CD4-positive, alpha-beta T cell treated with Interleukin-2 at 100 ng/mL for 4 hours (primary cell): ENCODE data around the gene RCBTB2.
A peak's percentile ranks its signal among the peaks of the same experiment; 100 is the strongest.

Source experiments
- DNase-seq: peaks from one replicate; pipeline ENCODE4 v3.0.0-alpha.2; 2020; ENCODE audit warnings: low spot score

RCBTB2 gene

GRCh38 chr13:48563626-48564025 is 30.7 kb upstream of the RCBTB2 start:
- DNase-seq: no peak

- DNase-seq: peak; percentile 92
These were observed 29.6 kb upstream of the RCBTB2 start for GRCh38 chr13:48562296-48563066.

GRCh38 chr13:48561466-48562235 is 28.8 kb upstream of the RCBTB2 start:
- DNase-seq: peak; percentile 41

- DNase-seq: peak; percentile 49
These were observed 27.9 kb upstream of the RCBTB2 start for GRCh38 chr13:48560657-48561337.

GRCh38 chr13:48559638-48560320 is 26.9 kb upstream of the RCBTB2 start:
- DNase-seq: no peak

- DNase-seq: no peak
These were observed 23.9 kb upstream of the RCBTB2 start for GRCh38 chr13:48556817-48557216.

- no peak for DNase-seq
These were observed 22.6 kb upstream of the RCBTB2 start for GRCh38 chr13:48555441-48555840.

- DNase-seq: no peak
These were observed 18.4 kb upstream of the RCBTB2 start for GRCh38 chr13:48551329-48551728.

- no peak for DNase-seq
These were observed 16.8 kb upstream of the RCBTB2 start for GRCh38 chr13:48549658-48550057.

GRCh38 chr13:48547663-48548092 is 14.8 kb upstream of the RCBTB2 start:
- DNase-seq: no peak

GRCh38 chr13:48545608-48546007 is 12.7 kb upstream of the RCBTB2 start:
- no peak for DNase-seq

GRCh38 chr13:48542581-48543341 is 9.9 kb upstream of the RCBTB2 start:
- DNase-seq: no peak

GRCh38 chr13:48542138-48542537 is 9.3 kb upstream of the RCBTB2 start:
- no peak for DNase-seq

GRCh38 chr13:48539550-48539949 is 6.7 kb upstream of the RCBTB2 start:
- no peak for DNase-seq

GRCh38 chr13:48536621-48537250 is 3.9 kb upstream of the RCBTB2 start:
- DNase-seq: no peak

- DNase-seq: no peak
These were observed 2.9 kb upstream of the RCBTB2 start for GRCh38 chr13:48535766-48536165.

GRCh38 chr13:48534911-48535501 is 2.1 kb upstream of the RCBTB2 start:
- no peak for DNase-seq

GRCh38 chr13:48533961-48534600 is 1.2 kb upstream of the RCBTB2 start:
- no peak for DNase-seq

GRCh38 chr13:48532256-48532505 is 699 bp downstream of the RCBTB2 start:
- no peak for DNase-seq
